HG02840 (cell line): ENCODE results near the gene SELENOO.
"Not testable (repeated sequence)": the region's sequence is repeated elsewhere in the genome, so short reads cannot be mapped to it uniquely, and the experiment has no call there.

Experiments used
- ATAC-seq: cut with Tn5 transposase; IDR thresholded peaks from one replicate; pipeline ENCODE4 v1.9.1; 2021; ENCODE audit warnings: mild to moderate bottlenecking, moderate library complexity, moderate number of reproducible peaks; ENCODE audit not compliant: unreplicated experiment, low FRiP score

SELENOO gene

GRCh38 chr22:50200461-50201190 is at the start of gene SELENOO:
SELENOO (plus strand) TSS chr22:50201011; CDS start chr22:50201037, 26 bp downstream.
- peak; percentile 63 for ATAC-seq

DNA sequence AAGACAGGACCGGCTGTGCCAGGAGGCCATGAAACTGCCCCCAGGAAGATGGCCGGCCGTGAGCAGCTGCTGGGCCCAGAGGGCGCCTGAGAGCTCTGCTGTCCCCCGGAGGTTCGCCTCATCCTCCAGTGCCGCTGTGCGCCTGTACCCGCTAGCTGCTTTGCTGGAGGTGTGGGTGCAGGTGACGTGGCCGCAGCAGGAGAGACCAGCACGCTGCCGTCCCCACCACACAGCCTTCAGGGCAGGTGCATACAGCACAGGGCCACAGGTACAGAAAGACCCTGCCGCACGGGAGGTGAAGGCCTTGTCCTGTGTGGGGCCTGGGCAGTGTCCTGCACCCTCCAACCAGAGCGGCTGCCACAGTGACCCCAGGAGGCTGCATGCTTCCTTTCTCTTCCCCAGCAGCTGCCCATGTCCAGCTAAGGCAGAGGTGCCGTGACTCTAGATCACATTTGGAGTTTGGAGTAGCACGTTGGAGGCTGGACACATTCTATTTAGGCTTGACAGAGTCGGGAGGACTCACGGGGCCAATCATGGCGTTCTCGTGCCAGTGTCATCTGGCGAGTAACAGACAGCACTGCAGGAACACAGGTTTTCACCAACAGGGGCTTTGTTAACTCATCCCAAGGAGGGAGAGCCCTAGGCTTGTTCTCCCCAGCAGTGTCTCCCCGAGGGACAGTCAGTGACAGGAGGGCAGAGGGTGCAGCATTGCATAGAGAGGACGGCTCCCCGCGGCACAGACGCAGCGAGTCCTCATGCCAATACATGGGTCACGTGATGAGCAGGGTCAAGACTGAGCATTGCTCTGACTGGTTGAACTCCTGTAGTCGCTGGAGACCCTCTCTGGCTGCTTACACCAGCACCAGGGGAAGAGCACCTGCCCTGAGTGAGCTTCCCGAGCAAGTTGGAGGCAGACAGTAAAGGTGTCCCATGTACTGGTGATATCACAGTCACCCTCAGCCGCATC is 49.0 kb upstream of the SELENOO start:
- no peak for ATAC-seq

DNA sequence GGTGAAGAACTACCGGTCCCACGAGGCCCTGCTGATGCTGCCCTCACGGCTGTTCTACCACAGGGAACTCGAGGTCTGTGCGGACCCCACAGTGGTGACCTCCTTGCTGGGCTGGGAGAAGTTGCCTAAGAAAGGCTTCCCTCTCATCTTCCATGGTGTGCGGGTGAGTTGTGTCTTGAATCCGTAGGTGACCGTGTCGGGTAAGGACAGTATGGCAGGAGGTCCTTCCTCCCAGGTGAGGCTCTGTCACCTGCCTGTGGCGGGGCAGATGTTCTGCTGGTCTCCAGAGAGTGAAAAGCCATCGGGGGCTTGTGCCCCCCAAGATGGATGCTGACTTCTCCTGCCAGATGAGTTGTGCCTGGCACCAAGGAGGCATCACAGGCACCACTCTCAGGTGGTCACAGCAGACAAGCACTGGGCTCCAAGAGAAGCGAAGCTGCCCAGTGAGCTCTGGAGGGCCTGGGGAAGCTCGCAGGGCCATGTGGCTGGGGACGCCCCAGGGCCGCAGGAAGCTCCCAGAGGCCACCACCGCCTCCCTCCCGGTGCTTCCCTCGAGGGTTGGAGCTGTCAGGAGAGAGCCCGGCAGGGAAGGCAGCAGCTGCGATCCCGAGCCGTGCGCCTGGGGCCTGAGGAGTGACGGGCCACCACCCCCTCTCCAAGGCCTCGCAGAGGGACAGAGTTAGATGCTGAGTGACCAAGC is 47.6 kb upstream of the SELENOO start:
- ATAC-seq: no peak

GRCh38 chr22:50153756-50154140 is 47.1 kb upstream of the SELENOO start:
- no peak for ATAC-seq

DNA sequence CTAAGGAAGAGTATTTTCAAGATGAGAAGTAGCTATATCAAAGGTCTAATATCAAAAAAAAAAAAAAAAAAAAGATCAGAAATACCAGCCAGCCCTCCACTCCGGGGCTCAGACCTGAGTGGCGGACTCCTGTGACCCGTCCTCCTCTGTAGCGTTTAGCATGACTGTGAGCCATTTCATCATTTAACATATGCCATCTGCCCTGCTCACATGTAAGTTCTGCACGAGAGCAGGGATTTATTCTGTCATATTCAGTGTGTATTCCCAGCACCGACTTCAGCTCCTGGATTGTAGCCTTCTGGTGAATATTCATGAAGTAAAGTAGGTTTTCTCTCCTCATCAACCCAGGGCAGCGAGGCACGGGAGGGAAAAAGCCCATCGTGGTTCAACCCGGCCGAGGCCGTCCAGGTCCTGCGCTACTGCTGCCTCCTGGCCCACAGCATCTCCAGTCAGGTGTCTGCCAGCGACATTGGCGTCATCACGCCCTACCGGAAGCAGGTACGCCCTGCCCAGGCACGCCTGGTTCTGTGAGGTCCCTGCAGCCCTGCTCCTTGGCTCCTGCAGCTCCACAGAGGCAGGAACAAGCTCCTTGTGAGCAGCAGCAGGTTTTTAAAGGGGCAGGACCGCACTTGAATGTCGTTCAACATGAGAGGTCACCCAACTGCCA is 43.0 kb upstream of the SELENOO start:
- ATAC-seq: no peak

DNA sequence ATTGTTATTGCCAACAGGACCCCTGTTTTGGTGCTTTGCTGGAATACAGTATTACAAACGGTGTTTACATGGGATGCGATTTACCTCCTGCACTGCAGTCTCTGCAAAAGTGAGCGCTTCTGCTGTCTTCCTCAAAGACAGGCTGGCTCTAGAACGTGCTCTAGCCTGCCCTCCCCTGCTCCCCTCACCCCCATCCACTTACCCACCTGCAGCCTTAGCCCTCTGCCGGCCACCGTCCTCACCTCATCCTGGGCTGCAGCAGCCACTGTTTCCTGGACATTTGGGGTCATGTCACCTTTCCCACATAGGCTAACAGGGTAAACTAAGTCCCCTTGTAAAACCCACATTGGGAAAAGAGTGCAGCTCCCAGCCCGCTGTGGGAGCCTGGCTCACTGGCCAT is 39.9 kb upstream of the SELENOO start:
- no peak for ATAC-seq

DNA sequence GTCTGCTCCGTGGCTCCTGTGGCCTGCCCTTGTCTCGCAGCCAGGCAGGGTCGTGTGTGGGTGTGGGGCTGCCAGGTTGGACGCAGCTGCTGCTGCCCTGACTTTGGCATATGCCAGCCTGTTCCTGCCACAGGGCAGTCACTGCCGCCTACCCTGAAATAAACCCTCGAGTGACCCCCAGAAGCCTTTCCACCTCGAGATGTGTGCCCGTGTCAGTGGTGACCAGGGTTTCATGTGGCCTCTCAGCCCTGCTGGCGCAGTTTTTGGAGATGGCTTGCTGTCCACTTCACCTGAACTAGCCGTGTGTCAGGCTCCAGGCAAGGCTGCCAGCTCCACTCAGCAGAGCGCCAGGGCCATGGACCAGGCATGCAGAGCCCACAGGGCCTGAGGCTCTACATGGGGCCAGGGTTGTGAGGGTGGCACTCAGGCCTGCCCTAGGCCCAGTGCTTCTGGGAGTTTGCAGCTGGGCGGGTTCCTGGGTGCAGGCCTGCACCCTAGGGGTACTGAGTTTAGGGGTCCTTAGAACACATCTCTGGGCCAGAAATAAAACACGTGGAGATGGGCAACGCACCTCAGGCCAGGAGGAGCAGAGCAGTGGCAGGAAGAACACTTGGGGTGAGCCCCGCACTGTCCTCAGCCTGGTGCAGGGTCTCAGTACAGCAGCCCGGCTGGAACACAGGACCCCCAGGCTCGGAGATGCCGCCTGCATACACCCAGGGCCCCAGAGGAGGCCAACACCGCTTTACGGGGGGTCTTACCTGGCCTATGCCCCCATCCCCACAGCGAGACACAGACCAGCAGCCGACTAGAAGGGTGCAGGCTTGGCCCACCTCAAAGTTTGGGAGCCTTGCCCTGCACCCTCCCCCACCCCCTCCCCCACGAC is 39.1 kb upstream of the SELENOO start:
- no peak for ATAC-seq

GRCh38 chr22:50162391-50162956 is 38.3 kb upstream of the SELENOO start:
- no peak for ATAC-seq

GRCh38 chr22:50165436-50166123 is 35.2 kb upstream of the SELENOO start:
- ATAC-seq: no peak

GRCh38 chr22:50167689-50168489 is 32.9 kb upstream of the SELENOO start:
- no peak for ATAC-seq

DNA sequence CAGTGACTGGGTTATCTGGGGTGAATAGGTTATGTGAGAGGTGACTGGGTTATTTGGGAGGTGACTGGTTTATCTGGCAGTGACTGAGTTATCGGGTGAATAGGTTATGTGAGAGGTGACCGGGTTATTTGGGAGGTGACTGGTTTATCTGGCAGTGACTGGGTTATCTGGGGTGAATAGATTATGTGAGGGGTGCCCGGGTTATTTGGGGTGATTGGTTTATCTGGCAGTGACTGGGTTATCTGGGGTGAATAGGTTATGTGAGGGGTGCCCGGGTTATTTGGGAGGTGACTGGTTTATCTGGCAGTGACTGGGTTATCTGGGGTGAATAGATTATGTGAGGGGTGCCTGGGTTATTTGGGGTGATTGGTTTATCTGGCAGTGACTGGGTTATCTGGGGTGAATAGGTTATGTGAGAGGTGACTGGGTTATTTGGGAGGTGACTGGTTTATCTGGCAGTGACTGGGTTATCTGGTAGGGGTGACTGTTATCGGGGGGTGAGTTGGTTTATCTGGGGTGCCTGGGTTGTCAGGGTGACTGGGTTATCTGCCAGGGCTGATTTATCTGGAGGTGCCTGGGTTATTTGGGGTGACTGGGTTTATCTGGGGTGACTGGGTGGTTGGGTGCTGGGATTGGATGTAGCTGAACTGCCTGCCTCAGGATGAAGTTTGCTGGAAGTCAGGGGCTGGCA is 32.2 kb upstream of the SELENOO start:
- not testable (repeated sequence) for ATAC-seq

GRCh38 chr22:50169181-50169759 is 31.5 kb upstream of the SELENOO start:
- ATAC-seq: no peak

DNA sequence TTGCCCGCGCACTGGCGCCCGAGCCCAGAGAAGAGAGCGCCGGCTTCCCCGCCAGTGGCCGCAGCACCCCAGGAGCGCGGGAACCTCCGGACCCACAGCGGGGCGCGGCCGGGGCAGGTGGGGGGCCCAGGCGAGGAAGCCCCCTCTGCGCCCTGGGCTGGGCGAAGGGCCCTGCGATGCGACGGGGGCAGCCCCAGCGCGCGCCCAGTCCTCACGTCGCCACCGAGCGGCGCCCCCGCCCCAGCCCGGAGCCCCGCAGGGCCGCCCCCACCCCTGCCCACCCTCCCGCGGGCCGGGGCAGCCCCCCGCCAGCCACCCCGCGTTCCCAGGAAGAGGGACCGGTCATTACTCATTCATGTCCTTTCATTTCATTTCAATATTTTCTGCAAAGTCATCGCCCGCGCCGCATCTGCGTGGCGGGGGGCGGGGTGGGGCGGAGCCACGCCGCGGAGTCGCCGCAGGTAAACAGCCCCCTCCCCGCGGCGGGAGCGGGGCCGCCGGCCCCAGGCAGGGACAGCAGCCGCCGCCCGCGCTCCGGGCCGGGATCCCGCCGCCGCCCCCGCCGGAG is 31.0 kb upstream of the SELENOO start:
- ATAC-seq: no peak

DNA sequence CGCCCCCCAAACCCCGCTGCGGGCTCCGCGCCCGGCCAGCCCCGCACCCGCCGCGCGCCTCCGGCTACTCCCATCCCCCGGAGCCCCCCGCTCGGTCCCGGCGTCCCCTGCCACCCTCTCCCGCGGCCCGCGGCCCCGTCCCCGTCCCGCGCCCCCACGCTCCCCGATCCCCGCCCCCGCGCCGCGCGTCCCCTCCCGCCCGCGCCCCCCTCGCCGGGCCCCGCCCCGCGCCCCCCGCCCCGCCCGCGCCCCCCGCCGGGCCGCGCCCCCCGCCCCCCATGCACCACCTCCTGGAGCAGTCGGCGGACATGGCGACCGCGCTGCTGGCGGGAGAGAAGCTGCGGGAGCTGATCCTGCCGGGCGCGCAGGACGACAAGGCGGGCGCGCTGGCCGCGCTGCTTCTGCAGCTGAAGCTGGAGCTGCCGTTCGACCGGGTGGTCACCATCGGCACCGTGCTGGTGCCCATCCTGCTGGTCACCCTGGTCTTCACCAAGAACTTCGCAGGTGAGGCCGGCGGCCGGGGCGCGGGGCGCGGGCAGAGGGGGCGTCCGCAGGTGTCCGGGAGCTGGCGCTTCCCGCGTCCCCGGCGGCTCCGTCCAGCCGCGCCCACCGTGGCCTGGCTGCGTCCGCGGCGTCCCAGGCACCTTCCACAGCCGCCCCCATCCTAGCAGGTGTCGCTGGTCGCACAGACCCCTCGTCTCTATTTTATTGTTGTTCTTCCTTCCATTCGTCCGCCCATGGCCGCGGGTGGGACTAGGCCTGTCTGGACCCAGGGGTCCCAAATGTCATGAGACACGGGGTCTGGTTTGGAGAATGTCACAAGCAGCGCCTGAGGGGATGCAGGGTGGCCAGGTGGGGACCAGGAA is 30.1 kb upstream of the SELENOO start, which contains the start of gene PANX2:
PANX2 (plus strand) TSS at position 279 of the 866 bp plus-strand sequence; CDS start at position 279, 0 bp downstream.
- ATAC-seq: no peak

- no peak for ATAC-seq
Measured at GRCh38 chr22:50171319-50171964, 29.4 kb upstream of the SELENOO start.
